HEK293T (cell line): ENCODE results near the gene CELA3B.
"Not testable (repeated sequence)": the region's sequence is repeated elsewhere in the genome, so short reads cannot be mapped to it uniquely, and the experiment has no call there.

Experiments used
- CTCF ChIA-PET: fragments of 350-600 bp; formaldehyde crosslinking; extraction: SDS; loops from one replicate; lab custom pipeline; 2021; ENCODE audit warnings: antibody characterized with exemption, inconsistent platforms; lab: Yijun Ruan, JAX
- POLR2A ChIA-PET: fragments of 350-600 bp; formaldehyde crosslinking; extraction: SDS; loops from one replicate; lab custom pipeline; 2020; ENCODE audit warnings: antibody characterized with exemption, inconsistent platforms; lab: Yijun Ruan, JAX
- DNase-seq: peaks from one replicate; pipeline ENCODE4 v3.0.0; 2012; ENCODE audit warnings: mixed read lengths; ENCODE audit errors: extremely low spot score
- ARNT ChIP-seq: fragments of 450-650 bp; IDR thresholded peaks from 2 replicates; pipeline ENCODE4 v1.6.1; 2017; ENCODE audit warnings: mild to moderate bottlenecking
- BHLHE40 ChIP-seq: fragments of 450-650 bp; IDR thresholded peaks from 2 replicates; pipeline ENCODE4 v1.6.1; 2016; ENCODE audit warnings: mild to moderate bottlenecking, moderate library complexity, borderline replicate concordance
- CTBP1 ChIP-seq: fragments of 450-650 bp; IDR thresholded peaks from 2 replicates; pipeline ENCODE4 v1.6.1; 2016; ENCODE audit warnings: borderline replicate concordance
- ELF4 ChIP-seq: fragments of 450-650 bp; IDR thresholded peaks from 2 replicates; pipeline ENCODE4 v1.6.1; 2017; ENCODE audit warnings: antibody characterized with exemption
- FOXA1 ChIP-seq: fragments of 450-650 bp; IDR thresholded peaks from 2 replicates; pipeline ENCODE4 v1.6.1; 2016; ENCODE audit warnings: mild to moderate bottlenecking
- FOXK2 ChIP-seq: fragments of 450-650 bp; IDR thresholded peaks from 2 replicates; pipeline ENCODE4 v1.6.1; 2016; ENCODE audit warnings: mild to moderate bottlenecking
- FOXM1 ChIP-seq: fragments of 450-650 bp; IDR thresholded peaks from 2 replicates; pipeline ENCODE4 v1.6.1; 2017; ENCODE audit warnings: mild to moderate bottlenecking, borderline replicate concordance
- HDGF ChIP-seq: fragments of 450-650 bp; IDR thresholded peaks from 2 replicates; pipeline ENCODE4 v1.6.1; 2017; ENCODE audit warnings: antibody characterized with exemption, borderline replicate concordance
- L3MBTL2 ChIP-seq: fragments of 450-650 bp; conservative IDR thresholded peaks from 2 replicates; pipeline ENCODE4 v1.6.1; 2016; ENCODE audit warnings: mild to moderate bottlenecking
- LEF1 ChIP-seq: fragments of 450-650 bp; IDR thresholded peaks from 2 replicates; pipeline ENCODE4 v1.6.1; 2017; ENCODE audit warnings: mild to moderate bottlenecking, borderline replicate concordance
- NFRKB ChIP-seq: fragments of 450-650 bp; IDR thresholded peaks from 2 replicates; pipeline ENCODE4 v1.6.1; 2016; ENCODE audit warnings: mild to moderate bottlenecking, moderate library complexity
- SP1 ChIP-seq: fragments of 450-650 bp; IDR thresholded peaks from 2 replicates; pipeline ENCODE4 v1.6.1; 2017
- SUZ12 ChIP-seq: fragments of 450-650 bp; IDR thresholded peaks from 2 replicates; pipeline ENCODE4 v1.6.1; 2016; ENCODE audit warnings: mild to moderate bottlenecking
- TARDBP ChIP-seq: fragments of 450-650 bp; IDR thresholded peaks from 2 replicates; pipeline ENCODE4 v1.6.1; 2016
- ZNF384 ChIP-seq: fragments of 450-650 bp; IDR thresholded peaks from 2 replicates; pipeline ENCODE4 v1.6.1; 2016
- TF ChIP-seq, protein P1 (sequence below): fragments of 450-650 bp; IDR thresholded peaks from 2 replicates; pipeline ENCODE4 v1.6.1; 2016

The CELA3B gene, protein sequence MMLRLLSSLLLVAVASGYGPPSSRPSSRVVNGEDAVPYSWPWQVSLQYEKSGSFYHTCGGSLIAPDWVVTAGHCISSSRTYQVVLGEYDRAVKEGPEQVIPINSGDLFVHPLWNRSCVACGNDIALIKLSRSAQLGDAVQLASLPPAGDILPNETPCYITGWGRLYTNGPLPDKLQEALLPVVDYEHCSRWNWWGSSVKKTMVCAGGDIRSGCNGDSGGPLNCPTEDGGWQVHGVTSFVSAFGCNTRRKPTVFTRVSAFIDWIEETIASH

DNA sequence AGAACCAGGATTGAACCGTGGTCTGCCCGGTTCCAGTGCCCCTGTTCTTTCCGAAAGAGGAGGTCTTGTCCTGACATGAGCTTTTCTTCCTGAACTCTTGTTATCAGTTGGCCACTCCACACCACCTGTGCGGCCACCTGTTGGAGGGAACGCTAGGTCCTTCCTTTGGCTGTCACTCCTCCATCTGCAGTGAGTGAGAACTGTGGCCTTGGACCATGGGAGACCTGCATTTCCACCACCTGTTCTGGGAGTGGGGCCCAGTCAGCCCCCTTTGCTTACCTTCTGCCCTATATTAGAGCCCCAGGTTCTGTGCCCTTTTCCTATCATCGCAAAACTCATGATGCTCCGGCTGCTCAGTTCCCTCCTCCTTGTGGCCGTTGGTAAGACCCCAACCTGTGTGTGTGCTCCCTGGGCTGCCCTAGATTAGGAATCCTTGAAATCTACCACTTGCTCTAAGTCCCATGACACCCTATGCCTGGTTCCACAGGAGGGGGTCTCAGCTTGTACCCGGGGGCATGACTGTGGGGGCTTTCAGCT, at the start of gene CELA3B:
Gene CELA3B, plus strand, starts transcription at position 320 of the 537 bp plus-strand sequence. Its CDS starts 18 bp downstream, at position 338.
- CTCF ChIA-PET, POLR2A ChIA-PET, DNase-seq: not testable (repeated sequence)

DNA sequence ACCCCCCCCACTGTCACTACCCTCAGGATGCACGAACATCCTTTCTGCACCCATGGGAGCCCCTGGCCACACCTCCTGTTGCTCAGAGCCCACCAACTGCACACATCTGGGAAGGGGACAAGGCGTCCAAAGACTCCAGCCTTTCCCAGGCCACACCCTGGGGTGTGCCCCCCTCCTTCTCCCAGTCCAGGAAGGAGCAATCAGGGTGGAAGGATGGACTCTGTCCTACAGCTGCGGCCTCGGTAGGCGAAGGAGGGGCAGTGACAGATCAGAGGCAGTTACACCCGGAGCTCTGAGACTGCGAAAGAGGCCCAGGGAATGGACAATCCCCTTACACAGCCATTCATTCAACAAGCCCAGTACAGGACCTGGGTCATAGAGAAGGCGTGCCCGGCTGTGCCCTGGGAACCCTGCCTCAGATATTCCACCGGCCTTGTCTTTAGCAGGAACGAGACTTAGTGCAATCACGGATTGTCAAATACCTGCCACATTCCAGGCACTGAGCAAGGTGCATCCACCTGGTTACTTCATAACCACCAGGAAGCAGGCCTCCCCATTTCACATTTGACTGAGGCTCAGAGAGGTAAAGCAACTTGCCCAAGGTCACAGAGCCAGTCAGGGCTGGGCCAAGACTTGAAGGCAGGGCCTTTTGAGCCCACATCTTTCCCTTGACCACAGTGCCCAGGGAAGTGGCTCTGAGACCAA, 49.1 kb upstream of the CELA3B start:
- DNase-seq, result no peak
- no peak for TF ChIP-seq BHLHE40
- no peak for TF ChIP-seq ZNF384
- TF ChIP-seq CTBP1, result no peak
- TF ChIP-seq, protein P1, sequence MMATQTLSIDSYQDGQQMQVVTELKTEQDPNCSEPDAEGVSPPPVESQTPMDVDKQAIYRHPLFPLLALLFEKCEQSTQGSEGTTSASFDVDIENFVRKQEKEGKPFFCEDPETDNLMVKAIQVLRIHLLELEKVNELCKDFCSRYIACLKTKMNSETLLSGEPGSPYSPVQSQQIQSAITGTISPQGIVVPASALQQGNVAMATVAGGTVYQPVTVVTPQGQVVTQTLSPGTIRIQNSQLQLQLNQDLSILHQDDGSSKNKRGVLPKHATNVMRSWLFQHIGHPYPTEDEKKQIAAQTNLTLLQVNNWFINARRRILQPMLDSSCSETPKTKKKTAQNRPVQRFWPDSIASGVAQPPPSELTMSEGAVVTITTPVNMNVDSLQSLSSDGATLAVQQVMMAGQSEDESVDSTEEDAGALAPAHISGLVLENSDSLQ, result no peak
- no peak for TF ChIP-seq SP1
- TF ChIP-seq L3MBTL2, result no peak
- no peak for TF ChIP-seq HDGF
- TF ChIP-seq FOXM1, result no peak
- no peak for TF ChIP-seq SUZ12
- no peak for TF ChIP-seq LEF1
- POLR2A ChIA-PET, result no interaction called here
- CTCF ChIA-PET, result no interaction called here

DNA sequence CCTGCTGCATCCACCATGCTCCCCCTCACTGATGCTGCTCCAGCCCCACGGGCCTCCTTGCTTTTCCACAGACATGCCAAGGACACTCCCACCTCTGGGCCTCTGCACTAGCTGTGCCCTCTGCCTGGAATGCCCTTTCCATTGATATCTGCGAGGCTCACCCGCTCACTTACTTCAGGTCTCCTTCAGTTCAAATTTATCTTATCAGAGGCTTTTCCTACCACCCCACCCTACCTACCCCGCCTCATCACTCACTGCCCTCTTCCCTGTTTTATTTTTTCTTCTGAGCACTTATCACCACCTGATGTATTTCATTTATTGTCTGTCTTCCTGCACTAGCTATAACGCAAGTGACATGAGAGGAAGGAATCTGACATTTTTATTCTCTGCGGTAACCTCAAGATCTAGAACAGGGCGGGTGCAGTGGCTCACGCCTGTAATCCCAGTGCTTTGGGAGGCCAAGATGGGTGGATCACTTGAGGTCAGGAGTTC, 46.7 kb upstream of the CELA3B start:
- ChIA-PET CTCF (no interaction called here), POLR2A (no interaction called here)
- DNase-seq, result no peak
- TF ChIP-seq ZNF384 (no peak), LEF1 (no peak), HDGF (no peak), FOXK2 (no peak), CTBP1 (no peak), NFRKB (no peak), BHLHE40 (no peak), ARNT (no peak), ELF4 (no peak), SUZ12 (no peak), SP1 (no peak), FOXA1 (no peak), FOXM1 (no peak), L3MBTL2 (no peak), TARDBP (no peak)
- TF ChIP-seq, protein P1, result no peak

DNA sequence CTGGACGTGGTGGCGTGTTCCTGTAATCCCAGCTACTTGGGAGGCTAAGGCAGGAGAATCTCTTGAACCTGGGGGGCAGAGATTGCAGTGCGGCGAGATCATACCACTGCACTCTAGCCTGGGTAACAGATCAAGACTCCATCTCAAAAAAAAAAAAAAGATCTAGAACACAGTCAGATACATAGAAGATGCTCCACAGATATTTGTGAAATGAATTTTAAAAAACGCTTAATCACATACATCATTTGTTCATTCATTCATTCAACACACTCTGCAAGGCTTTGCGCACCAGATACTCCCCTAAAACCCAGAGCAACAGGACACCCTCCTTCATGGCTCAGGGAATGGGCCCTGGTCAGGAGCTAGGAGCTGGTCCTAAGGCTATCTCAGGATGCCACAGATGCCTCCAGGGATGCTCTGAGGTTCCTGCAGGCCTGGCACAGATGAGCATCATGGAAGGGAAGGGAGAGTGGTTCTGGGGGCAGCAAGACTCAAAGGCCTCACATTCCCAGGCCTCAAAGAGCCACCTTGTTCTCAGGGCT, 46.1 kb upstream of the CELA3B start:
- ChIA-PET CTCF (no interaction called here), POLR2A (no interaction called here)
- no peak for TF ChIP-seq ELF4
- no peak for TF ChIP-seq SP1
- no peak for DNase-seq

DNA sequence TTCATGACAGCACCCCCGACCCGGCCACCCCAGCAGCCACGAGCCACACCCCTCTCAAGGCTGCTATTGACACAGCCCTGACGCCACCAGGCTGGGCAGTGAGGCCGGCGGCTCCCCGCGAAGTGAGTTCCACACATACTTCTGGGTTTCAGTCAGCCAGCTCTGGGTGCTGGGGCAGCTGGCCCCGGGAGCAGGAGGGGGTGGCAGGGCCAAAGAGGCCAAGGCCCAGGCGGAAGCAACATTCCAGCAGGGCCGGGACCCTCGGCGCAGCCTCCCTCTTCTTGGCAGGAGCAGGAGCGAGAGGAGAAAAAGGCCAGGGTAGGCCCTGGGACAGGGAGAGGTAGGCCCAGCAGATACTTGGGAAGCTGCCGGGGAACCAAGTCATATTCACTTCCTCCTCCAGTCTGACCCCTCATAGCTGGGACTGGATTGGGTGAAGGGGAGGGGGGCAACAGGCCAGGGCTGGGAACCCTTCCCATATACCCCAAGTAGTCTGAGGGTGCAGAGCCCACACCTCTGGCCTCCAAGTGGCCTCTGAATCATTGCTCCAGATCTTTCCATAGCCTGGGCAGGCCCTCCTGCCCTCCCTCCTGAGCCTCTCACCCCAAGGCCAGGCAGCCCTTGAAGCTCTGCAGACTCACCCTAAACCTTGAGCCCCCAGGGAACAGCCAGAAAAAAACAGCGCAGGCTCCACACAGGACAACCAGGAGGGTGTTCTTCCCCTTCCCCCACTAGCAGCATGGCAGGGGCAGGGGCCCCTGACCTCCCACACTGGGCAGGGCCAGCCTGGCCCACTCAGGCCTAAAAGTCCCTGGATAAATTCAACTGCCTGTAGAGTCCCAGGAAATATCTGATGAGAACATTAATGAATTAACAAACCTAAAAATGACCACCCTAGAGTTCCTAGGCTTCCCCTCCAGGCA, 45.4 kb upstream of the CELA3B start:
- POLR2A ChIA-PET, result interaction anchor here (0.8 to 1.3 kb wide), 2 partner anchors 49 to 149 kb away, joined by 3 to 5 read pairs; no protein-coding TSS in a partner anchor

More for the DNA sequence above, 45.4 kb upstream of the CELA3B start:
- CTCF ChIA-PET, result no interaction called here
- DNase-seq, result no peak
- TF ChIP-seq TARDBP (no peak), BHLHE40 (no peak), L3MBTL2 (no peak), CTBP1 (no peak), FOXM1 (no peak), LEF1 (no peak), ZNF384 (no peak), NFRKB (no peak), HDGF (no peak), ELF4 (no peak), FOXK2 (no peak), SP1 (no peak), ARNT (no peak), SUZ12 (no peak)
- TF ChIP-seq, protein P1, result no peak
